ENCODE results near the gene IL31.
"Not testable (repeated sequence)": the region's sequence is repeated elsewhere in the genome, so short reads cannot be mapped to it uniquely, and the experiment has no call there.

The IL31 gene

DNA sequence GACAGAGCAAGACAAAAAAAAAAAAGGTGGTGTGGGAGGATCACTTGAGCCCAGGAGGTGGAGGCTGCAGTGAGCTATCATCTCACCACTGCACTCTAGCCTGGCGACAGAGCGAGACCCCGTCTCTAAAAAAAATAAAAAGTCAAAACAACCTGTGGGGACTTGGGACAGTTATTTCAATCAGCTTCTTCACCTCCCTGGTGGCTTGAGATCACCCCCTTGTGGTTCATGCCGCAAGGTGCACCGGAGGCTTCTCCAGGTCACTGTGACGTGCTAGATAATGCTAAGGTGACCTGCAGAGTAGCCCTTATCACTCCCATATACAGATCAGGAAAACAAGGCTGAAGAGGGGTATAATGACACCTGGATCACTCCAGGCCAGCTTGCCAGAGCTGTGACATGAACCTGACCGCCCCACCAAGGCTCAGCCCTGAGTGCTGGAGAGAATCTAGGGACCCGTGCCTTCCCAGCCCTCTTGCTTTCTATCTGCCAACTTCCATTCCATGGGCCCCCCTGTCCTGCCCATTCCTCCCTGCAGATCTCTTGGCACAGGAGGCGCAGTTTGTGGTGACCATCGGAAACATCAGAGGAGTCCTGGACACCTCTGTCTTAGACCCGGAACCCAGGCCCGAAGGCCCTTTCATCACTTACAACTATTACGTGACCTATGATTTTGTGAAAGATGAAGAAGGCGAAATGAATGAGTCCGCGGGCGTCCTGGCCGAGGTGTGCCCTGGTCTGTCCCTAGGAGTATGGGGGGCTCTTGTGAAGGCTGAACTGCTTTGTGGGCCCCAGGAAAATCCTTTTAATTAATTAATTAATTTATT is 17.0 kb upstream of the IL31 start:
- DNase-seq: peak; percentile 39 to 63

- DNase-seq: no peak
Observed at GRCh38 chr12:122189626-122190475, 15.8 kb upstream of the IL31 start.

DNA sequence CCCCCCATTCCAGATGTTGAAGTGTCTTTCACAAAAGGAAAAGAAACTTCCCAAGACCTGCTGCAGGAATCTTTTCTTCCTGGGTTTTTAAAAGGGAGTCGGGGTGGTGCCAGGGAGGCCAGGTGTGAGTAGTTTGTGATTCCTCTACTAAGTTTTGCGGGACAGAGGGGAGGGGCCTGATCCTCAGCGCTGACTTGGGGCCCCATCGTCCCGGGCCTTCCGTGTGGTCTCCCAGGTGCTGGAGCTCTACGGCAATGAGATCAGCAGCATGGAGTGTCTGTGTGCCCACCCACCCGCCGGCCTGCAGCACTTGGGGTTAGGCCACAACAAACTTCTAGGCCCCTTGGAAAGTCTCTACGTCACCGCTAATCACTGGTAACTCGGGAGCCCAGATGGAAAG is 13.4 kb upstream of the IL31 start:
- DNase-seq: no peak

DNA sequence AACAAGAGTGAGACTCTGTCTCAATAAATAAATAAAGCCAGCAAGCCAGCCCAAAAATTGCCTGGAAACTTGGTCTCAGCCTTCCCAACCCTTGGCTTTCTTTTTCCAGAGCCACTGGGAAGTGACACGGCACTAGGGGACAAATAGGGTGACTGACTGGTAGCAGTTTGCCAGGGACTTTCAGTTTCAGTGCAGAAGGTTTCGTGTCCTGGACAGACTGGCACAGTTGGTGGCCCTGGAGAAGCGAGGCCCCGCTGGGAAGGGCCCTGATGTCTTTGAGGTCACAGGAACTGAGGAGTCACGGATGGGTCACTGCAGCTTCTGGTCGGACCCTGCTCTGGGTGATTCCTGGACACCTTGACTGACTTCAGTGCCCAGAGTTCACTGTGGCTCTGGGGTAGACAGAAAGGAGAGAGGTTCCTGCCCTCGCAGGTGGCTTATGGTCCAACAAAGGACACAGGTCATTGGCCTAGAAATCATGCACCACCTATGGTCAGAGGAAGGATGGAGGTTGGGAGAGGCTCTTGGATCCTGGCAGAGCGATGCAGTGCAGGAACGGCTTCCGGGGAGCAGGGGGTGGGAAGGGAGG is 11.6 kb upstream of the IL31 start:
- no peak for DNase-seq

- no peak for DNase-seq
Observed at GRCh38 chr12:122185079-122185478, 11.1 kb upstream of the IL31 start.

DNA sequence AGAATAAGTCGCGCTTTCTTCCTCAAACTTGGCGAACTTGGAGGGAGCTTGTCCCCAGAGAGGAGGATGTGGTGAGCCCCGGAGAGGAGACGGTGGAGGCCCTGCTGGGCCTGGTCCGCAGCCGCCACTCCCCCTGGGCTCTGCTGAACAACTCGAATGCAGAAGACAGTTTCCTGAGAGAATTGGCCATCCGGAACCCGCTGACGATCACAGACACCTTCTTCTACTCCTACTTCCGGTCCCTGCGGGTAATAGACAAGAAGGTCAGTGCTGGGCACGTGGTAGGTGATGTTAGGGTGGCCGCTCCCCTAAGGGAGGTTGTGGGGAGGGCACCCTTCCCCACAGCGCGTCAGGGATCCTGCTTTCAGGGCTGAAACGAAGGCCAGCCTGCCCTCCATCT is 10.5 kb upstream of the IL31 start:
- peak in 1 of 2 donors; percentile 12 for DNase-seq

- DNase-seq: no peak
Observed at GRCh38 chr12:122183588-122183940, 9.5 kb upstream of the IL31 start.

- peak; percentile 25 to 43 for DNase-seq
Observed at GRCh38 chr12:122182887-122183587, 9.0 kb upstream of the IL31 start, which contains the start of gene LRRC43. Gene LRRC43, plus strand, starts transcription at chr12:122183123. Its CDS starts 22 bp downstream, at chr12:122183145.

DNA sequence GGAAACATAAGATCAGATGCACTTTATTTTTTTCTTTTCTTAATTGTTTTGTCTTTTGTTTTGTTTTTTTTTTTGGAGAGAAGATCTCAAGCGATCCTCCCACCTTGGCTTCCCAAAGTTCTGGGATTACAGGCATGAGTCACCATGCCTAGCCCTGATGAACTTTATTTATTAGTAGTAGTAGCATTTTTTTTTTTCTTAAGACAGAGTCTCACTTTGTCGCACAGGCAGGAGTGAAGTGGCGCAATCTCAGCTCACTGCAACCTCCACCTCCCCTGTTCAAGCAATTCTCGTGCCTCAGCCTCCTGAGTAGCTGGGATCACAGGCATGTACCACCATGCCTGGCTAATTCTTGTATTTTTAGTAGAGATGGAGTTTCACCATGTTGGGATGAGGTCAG is 2.5 kb upstream of the IL31 start:
- not testable (repeated sequence) for DNase-seq

DNA sequence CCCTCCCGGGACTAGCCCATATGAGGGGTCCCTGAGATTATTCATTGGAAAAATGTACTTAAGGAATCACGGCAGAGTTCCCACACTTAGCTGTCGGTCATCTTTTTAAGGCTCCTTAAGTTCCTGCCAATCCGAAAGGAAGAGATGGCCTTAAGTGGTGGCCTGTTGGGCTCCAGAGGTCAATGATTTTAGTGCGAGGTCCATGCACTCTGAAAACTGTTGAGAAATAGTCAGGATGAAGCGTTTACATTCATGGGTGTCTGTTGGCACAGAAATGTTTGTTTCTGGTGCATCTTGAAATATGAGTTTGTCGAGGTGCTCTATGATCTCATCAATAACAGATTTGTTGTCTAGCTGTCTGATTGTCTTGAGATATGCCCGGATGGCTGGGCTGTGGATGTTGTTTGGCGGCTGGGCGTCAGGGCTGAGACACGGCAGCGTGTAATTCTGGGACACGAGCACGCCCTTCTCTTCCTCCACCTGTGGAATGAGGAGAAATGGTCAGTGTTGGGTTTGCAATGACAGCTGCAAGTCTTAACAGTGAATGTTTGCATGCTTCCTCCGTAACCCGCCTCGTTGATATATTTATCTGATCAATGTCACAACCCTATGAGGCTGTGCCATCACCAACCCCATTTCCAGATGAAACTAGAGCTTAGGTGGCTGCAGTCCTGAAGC is 1.6 kb downstream of the IL31 start:
- DNase-seq: no peak

- DNase-seq: no peak
Observed at GRCh38 chr12:122171399-122171798, 2.6 kb downstream of the IL31 start.

DNA sequence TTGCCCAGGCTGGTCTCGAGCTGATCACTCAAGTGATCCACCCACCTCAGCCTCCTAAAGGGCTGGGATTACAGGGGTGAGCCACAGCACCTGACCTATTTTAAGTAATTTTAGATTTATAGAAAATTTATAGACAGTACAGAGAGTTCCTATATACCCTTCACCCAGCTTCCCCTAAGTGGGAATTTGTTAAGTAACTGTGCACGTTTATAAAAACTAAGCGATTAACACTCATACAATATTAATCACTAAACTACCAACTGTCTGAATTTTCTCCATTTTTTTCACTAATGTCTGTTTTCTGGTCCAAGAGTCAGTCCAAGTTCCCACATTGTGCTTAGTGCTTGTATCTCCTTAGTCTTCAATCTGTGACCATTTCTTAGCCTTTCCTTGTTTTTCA is 5.5 kb downstream of the IL31 start:
- no peak for DNase-seq

DNA sequence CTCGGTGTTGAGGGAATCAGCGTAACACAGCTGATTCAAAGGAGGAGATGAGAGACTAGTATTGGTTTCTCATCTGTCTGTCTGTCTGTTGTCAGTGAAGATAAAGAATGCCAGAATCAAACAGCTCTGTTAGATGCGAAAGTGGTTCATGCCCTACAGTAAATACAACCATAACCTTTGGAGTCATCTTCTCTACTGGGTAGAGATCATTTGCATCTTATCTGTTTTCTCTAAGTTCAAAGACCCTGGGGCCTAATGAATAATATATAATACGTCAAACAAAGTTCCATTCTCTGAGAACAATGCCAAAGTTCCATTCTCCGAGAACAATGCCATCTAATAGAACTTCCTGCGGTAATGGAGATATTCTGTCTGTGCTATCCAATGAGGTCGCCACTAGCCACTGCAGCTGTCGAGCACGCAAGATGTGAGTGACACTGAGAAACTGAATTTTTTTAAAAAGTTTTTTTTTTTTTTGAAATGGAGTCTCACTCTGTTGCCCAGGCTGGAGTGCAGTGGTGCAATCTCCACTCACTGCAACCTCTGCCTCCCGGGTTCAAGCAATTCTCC is 6.6 kb downstream of the IL31 start:
- DNase-seq: no peak

DNA sequence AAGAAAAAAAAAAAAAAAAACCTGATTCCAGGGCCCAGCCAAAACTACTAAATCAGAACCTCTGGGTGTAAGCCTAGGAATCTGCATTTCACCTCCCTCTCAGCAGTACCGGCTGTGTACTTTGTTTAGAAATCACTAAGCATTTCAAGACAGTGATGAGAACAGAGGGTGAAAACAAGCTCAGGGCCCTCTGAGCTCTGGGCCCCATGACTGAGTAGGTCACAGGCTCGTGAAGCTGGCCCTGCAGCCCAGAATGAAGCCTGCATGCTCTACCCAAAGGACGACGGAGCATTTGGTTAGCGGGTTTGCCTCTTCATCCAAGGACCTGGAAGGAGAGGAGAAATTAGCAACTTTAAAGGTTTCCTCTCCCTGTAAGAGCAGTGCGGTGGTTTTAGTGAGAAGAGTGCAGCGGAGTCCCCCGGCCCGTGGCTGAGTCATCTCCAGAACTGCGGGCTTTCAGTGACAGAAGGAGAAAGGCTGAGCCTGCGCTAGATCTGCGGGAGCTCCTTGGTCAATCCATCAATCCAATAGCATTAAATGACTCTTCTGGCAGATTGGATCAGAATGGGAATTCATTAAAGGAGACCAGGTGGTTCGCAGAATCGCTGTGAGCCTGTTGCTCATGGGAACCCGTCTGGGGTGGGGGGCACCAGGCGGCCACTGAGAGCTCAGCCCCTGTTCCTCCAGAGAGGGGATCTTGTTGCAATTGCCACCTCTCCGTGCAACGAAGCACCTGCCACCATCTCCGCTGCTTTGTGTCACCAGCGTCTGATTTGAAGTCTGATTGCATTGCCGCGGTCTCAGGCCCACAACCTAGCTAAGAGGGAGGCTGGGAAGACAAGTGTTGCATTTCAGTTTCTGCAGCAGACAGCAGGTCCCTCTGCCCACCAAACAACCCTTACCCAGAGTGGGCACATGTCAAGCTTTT is 7.3 kb downstream of the IL31 start:
- DNase-seq: no peak

DNA sequence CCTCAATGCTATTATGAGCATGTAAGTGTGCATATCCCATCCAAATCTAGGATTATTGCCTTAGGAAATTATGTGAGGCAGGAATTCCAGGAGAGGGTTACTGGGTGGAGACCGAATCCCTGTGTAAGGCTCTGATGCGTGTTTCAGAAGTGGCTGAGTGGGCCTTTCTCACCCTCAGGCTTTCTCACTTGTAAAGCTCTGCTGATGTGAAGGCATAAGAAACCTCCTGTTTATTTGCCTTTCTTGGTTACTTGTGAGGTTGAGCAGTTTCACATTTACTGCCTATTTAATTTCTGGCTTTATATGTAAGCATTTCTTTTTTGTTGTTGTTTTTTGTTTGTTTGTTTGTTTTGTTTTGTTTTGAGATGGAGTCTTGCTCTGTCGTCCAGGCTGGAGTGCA is 11.0 kb downstream of the IL31 start:
- no peak for DNase-seq

- DNase-seq: no peak
Observed at GRCh38 chr12:122161682-122162081, 12.3 kb downstream of the IL31 start.

DNA sequence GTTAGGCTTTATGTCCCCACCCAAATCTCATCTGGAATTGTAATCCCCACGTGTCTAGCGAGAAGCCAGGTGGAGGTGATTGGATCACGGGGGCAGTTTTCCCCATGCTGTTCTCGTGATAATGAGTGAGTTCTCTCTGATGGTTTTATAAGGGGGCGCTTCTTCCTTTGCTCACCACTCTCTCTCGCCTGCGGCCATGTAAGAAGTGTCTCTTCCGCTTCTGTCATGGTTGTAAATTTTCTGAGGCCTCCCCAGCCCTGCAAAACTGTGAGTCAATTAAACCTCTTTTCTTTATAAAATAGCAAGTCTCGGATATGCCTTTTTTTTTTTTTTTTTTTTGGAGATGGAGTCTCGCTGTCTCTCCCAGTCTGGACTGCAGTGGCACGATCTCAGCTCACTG is 13.3 kb downstream of the IL31 start:
- no peak for DNase-seq

DNA sequence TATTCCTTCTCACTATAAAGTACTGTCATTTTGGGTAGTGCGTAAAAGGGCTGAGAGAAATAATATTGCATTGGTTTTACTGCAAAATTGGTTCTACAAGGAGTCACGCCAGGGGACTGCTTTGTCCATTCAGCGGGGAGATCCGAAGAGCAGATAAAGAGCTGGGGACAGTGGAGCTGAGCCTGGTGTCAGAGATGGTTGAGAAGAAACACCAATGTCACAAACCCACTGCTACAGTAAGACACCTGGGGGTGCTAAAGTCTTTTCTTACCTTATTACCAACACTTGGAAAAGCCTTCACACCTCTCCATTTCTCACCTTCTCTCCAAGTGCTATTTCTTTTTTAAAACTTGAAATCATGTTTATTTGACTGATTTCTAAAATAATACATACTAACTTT is 14.1 kb downstream of the IL31 start:
- no peak for DNase-seq

GRCh38 chr12:122158700-122159285 is 15.2 kb downstream of the IL31 start:
- peak in 1 of 2 donors; percentile 3 for DNase-seq

DNA sequence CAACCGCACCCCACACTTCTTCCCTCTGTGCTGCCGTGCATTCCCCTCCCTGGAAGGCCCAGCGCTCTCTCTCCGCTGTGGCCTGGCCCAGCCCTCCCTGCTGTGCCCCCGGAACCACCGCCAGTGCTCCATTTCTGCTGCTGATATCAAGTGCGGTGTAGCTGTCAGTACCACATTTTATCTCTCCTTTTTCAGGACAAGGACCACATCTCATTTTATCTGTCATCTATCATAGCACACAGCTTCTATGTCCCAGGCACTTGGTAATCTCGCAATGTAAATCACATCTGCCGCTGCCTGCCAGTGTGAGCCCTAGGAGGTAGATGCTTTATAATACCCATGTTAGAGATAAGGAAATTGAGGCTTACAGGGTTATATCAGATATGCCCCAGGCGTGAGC is 18.3 kb downstream of the IL31 start:
- no peak for DNase-seq
